Fibroblast of lung (primary cell): ENCODE data around the gene GPX2.

Source experiments
- CTCF ChIP-seq, 2 donors: IDR thresholded peaks in 1 of 2; conservative IDR thresholded peaks in 1 of 2; 1 replicate in 1 of 2; 2 replicates in 1 of 2; pipeline ENCODE4 v1.5.1; 2011 to 2012; ENCODE audit warnings: low read length in 2 of 2, control low read depth in 1 of 2, inconsistent platforms in 1 of 2, low read depth in 1 of 2, mild to moderate bottlenecking in 1 of 2
- EZH2 ChIP-seq: IDR thresholded peaks from 2 replicates; pipeline ENCODE4 v1.5.1; 2012; ENCODE audit warnings: low read length, control low read depth, mild to moderate bottlenecking; ENCODE audit errors: missing control alignments

DNA sequence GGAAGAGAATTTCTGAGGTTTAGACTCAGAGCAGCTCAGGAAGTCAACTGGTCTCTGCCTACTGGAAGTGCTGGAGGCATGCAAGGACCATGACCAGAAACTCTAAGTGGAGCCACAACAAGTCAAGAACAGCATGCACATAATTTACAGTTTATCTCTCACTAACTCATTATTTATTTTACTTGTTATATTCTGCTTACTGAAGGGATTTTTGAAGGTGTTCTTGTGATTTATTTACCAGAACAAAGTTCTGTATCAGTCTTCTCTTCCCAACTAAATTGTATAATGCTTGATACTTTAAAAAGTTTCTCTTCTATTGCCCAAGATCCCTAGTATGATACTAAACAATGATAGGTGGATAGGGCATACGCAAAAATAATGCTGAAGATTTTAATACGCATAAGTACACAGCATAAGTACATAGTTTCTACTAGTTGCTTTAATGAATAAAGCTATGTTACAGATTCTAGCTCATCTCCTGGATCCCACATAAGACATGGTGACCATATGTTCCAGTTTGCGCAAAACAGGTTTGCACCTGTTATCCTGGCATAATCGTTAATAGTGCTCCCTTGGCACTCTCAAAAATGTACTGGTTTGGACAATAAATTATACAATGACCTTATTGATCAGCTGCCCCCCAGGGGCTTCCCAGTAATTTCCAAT lies 51.2 kb downstream of the GPX2 start:
- TF ChIP-seq CTCF (conservative IDR thresholded peaks at IDR 0.05 in 1 of 2, IDR thresholded peaks at IDR 0.05 in 1 of 2; ENCODE audit: low read depth in 1 of 2, low read length in 2 of 2) (no peak), EZH2 (no peak)
